ENCODE measurements around the gene TMEM80.

DNA sequence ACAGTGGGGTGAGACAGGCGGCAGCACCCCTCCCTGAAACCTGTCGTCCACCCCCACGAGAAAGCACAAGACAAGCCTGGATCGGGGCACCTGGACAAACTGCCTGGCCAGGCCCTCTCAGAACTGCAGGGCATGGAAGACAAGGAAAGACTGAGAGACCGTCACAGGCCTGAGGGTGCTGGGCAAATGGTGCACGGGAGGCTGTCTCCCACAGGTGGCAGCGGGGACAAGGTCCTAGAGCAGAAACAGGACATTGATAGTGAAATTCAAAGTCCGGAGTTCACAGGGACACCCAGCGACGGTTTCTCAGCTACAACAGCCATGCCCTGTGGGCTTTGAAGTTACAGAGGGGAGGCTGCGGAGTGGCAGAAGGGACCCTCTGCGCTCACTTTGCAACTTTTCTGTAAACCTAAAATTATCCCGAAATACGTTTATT is 37.9 kb upstream of the TMEM80 start:
- TF ChIP-seq CTCF (IDR thresholded peaks at IDR 0.05) (peak in 3 of 6 experiments; percentile 20 to 37 (median 26)), POLR2A (IDR thresholded peaks at IDR 0.05) (peak; percentile 37 to 46)

Measured in Peyer's patch (tissue), 4 donors.